Stimulated activated naive CD8-positive, alpha-beta T cell treated with anti-CD3 and anti-CD28 coated beads, Interleukin-15, Interleukin-2, amounts not matched to agents 100 U/mL and 50 U/mL, for 24 hours (primary cell): ENCODE measurements around the gene COPG1.
A peak's percentile ranks its signal among the peaks of the same experiment; 100 is the strongest.

Experiments used
- ATAC-seq: fragments of 150-1000 bp; cut with Tn5 transposase; one replicate; pipeline ENCODE4 v1.10.0; 2021
- DNase-seq: peaks from one replicate; pipeline ENCODE4 v3.0.0; 2021

Gene COPG1

GRCh38 chr3:129313665-129314385 lies 64.4 kb downstream of the COPG1 start:
- ATAC-seq (no peak), DNase-seq (peak; percentile 16)

DNA sequence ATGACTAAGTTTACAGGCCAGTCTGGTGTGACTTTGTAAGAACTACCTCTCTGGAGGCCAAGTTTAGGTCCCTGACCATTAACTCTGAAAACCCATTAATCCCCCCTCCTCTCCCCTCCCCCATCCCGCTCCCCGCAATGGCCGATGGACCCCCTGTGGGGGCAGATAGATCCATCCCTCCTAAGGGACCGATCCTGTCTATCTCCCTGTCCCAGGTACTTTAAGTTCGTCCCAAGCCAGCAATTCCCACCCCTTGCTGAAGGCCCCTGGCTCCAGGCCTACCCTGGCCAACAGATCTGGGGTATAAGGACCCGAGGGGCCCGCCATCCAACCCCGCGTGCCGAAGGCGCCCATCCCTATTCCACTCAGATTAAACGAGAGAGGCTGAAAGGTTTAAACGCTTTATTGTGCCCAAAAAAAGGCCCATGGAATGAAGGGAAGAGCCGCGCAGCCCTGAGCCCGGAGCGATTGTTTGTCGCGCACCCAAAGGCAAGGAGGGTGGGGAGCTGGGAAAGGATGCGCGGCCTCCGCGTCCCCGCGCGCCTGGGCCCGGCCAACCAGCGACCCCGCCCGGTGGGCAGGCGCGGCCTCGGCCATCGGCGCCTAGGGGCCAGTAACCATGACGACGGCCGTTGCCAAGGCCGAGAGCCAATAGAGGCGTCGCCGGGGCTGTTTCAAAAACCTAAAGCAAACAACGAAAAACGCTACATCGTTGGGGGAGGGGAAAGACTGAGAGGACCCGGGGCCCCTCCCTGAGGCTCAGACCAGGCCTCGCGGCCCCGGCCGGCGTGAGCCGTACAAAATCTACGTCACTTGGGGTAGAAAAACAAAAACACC lies 65.2 kb downstream of the COPG1 start:
- DNase-seq (peak; percentile 75), ATAC-seq (peak; percentile 26)

DNA sequence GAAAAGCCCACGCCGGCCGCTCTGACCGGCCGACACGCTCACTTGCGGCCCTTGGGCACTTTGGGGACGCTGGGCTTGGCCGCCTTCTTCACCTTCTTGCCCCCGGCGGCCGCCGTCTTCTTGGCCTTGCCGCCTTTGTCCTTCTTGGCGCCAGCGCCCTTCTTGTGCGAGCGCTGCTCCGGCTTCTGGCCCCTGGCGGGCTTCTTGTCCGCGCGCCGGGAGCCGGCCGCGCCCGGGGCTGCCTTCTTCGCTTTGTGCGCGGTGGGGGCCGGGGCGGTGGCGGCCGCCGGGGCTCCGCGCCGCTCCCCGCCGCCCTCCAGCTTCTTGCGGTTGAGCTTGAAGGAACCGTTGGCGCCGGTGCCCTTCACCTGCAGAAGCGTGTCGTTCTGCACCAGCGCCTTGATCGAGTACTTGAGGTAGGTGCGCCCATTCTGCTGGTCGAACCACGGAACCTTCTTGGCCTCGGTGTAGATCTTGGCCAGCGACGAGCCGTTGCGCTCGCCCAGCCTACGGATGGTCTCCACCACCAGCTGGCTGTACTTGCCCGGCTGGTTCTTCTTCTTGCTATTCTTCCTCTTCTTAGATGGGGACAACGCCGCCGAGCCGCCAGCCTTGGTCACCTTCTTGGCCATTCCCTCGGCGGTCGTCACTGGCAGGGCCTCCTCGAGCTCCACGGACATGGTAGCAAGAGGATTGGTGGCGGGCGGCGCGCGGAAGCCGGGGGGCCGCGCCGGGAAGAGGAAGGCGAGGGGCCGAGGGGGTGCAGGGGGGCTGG lies 66.0 kb downstream of the COPG1 start:
- ATAC-seq (no peak), DNase-seq (peak; percentile 45)

DNA sequence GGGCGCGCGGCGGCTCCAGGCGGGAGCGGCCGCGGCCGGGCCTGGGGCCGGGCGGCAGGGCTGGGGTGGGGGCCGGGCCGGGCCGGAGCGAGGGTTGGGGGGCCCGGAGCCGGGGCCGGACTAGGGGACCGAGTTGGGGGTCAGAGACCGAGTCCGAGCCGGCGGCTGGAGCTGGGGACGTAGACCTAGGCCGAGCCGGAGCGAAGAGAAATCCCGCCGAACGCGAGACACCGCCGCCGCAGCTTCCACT lies 66.5 kb downstream of the COPG1 start:
- DNase-seq (no peak), ATAC-seq (no peak)

DNA sequence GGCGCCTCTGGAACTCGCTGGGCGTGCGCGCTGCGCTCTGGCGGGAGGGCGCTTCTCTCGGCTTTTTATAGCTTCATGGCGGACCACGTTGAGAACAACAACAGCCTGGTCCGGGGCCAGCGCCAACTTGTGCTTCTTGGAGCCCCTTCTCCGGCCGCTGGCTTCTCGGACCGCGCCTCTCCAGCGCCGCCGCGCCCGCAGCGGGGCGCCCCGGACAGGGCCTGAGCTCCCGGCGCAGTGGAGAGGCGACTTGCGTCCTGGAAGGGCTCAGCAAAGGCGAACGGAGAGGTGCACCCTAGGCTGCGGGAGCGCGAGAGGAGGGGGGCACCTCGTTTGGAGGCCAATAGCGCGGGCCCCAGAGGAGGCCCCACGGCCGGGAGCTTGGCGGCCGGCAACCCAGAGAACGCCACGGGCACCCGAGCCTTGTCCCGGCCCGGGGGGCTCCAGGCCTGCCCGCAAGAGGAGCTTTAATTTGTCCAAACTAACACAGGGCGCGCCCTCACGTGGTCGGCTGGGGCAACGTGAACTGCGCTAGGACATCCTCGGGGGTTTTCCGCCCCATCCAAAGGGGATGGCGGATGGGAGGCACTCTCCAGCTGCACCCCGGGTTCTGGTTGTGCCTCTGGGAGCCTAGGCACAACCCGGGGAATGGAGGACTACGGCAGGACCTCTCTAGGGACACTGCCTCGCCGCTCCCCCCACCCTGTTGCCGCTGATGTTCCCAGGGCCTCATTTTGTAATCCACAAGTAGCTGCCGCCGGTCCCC lies 67.0 kb downstream of the COPG1 start:
- ATAC-seq: peak; percentile 42
- DNase-seq: peak; percentile 96

DNA sequence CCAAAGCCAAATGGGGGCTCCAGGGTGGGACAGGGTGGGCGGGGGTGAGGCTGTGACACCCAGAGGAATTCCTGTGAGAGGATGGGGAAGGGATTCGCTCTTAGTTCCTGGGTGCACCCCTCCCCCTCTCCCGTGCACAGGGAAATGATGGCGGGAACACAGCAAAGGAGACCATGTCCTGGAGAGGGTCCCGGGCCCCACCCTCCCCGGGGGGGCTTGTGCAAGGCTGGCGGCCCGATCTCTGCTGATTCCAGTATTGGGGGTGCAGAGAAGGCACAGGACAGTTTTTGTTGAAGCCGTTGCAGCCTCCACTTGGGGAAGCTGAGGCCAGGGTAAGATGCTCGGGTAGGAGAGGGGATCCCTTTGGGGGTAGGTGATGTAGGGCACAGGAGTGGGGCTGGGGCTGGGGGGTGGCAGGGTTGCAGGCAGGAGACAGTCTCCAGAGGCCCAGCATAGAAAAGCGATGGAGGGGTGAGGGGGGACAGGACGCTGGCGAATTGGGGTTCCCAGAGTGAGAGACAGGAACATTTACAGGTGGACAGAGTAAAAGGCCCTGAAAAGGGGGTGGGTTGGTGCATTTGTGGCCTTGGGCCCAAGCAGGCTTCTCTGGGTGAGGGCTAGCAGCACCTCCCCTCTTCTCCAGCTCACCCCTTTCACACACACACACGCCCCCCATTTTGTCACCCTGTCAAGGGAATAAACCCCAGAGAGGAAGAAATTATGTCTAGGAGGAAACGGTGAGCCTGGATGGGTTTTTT lies 67.8 kb downstream of the COPG1 start:
- DNase-seq: no peak
- ATAC-seq: no peak

GRCh38 chr3:129317848-129318247 lies 68.4 kb downstream of the COPG1 start:
- ATAC-seq (no peak), DNase-seq (no peak)

GRCh38 chr3:129318921-129319320 lies 69.5 kb downstream of the COPG1 start:
- ATAC-seq: no peak
- no peak for DNase-seq

- DNase-seq (no peak), ATAC-seq (no peak)
Measured at GRCh38 chr3:129320261-129320660, 70.9 kb downstream of the COPG1 start.

DNA sequence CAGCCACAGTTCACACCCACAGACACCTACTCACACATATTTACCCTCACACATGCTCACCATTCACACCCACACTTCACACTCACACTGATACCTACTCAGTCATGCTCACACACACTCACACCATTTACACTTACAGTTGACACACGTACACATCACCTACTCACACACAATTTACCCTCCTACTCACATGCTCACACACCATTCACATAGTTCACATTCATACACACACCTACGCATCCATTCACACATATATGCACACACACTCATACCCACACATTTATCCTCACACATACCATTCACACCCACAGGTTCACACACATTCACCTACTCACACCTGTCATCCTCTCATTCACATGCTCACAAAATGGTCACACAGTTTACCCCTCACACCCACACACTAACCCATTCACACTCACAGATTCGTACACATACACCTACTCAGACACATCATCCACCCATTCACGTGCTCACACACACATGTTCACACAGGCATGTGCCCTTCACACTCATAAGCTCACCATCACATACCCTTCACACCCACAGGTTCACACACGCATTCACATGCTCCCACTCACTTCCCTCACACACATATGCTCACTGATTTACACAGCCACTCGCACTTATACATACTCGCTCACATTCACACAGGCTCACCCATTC lies 71.5 kb downstream of the COPG1 start:
- no peak for DNase-seq
- no peak for ATAC-seq

- no peak for ATAC-seq
Measured at GRCh38 chr3:129321887-129322286, 72.5 kb downstream of the COPG1 start.

DNA sequence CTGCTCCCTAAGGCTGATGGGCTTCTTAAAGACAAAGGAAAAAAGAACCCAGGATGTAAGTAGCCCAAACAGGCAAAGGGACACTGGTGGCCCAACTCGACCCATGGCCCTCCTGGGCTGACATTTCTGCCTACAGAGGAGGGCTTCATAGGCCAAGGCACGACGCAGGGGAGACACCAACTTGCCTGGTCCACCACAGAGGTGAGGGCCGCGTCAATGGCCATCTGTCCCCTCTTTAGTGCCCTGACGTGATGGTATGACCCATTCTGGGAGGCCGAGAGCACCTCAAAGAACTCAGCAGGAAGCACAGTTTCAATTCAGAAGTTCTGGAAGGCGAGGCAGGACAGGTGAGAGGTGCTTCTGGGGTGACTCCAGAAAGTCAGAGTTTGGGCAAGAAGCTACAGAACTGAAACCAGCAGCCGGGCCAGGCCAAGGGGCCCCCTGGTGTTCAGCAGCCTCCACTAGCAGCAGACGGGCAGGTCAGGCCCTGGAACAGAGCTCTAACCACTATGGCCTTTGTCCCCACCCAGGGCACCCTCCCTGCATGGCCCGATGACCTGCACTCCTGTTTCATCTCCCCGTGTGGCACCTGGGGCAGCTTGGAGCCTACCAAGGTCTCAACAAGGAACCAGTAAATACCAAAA lies 74.4 kb downstream of the COPG1 start:
- ATAC-seq: no peak
- DNase-seq: no peak

More at GRCh38 chr3:129321887-129322286, 72.5 kb downstream of the COPG1 start:
- no peak for DNase-seq

DNA sequence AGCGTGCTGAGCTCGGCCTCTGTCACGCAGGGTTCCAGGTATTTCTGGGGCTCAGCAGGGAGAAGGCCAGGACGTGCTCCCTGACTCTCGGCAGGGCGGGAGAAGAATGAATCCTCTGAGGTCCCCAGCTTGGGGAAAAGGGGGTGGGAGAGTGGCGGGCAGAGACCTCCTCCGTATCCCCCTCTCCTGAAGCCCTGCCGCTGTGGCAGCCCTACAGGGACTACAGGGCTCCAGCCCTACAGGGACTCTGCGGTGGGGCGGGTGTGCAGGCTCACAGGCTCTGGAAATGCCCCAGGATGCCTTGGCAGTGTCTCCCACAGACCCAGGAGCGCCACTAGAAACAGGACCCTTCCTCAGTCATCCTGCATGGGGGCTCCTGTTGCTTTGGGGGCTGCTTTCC lies 75.4 kb downstream of the COPG1 start:
- no peak for ATAC-seq
- DNase-seq: no peak

DNA sequence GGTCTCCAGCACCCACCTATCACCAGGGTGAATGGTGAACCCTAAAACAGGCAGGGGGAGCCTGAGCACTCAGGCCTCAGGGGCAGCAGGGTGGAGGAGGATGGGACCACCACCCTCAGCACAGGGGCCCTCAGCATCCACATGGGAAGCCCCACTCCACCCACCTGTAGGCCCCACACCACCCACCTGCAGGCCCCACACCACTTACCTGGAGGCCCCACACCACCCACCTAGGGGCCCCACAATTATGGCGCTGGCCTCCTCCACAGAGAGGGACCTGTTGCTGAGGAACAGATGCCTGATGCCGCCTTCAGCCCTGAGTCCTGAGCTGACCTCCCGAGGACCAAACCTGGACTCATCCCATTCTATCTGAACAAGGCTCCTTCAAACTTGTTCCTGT lies 76.0 kb downstream of the COPG1 start:
- DNase-seq (no peak), ATAC-seq (no peak)

GRCh38 chr3:129326138-129326537 lies 76.7 kb downstream of the COPG1 start:
- no peak for DNase-seq
- no peak for ATAC-seq

GRCh38 chr3:129326595-129326994 lies 77.2 kb downstream of the COPG1 start:
- DNase-seq (no peak), ATAC-seq (no peak)
